Suppressor macrophage (primary cell): ENCODE data around the gene ADGRB3.

ENCODE experiments used
- DNase-seq, 4 experiments: peaks; one replicate each; pipeline ENCODE4 v3.0.0-alpha.2; 2020 to 2022

The ADGRB3 gene

DNA sequence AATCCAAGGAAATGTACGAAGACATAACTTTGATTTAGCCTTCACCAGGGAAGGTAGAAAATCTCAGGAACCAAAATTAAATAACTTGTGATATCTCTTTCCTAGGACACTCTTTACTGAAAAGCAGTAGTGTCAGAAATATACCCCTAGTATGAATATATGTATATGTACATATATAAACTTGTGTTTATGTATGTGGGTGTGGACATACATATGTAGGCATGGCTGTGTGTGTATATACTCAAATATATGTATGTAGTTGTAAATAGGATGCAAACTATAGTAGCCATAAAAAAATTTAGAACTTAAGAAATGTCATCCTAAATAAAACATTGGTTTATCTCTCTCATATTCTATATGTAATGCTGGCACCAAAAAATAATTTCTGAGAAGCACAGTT, 500.8 kb downstream of the ADGRB3 start:
- DNase-seq, result no peak

DNA sequence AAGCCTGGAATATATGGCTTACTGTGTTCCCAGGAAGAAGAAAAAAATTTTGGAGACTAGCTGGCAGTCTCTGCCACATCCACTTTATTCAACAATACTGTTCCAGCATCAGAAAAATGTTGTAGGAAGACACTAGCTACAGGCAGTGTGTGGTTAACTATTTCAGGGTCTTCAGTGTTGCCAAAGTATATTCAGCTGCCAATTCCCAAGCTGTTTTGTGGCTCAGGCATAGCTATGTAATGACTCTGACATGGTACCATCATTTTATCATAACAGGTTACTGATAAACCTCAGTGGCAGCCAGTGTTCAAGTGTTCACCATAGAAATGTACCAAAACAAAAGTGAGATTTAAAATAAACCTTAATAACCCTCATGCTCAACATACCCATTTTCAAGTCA, 503.1 kb downstream of the ADGRB3 start:
- DNase-seq, result no peak

DNA sequence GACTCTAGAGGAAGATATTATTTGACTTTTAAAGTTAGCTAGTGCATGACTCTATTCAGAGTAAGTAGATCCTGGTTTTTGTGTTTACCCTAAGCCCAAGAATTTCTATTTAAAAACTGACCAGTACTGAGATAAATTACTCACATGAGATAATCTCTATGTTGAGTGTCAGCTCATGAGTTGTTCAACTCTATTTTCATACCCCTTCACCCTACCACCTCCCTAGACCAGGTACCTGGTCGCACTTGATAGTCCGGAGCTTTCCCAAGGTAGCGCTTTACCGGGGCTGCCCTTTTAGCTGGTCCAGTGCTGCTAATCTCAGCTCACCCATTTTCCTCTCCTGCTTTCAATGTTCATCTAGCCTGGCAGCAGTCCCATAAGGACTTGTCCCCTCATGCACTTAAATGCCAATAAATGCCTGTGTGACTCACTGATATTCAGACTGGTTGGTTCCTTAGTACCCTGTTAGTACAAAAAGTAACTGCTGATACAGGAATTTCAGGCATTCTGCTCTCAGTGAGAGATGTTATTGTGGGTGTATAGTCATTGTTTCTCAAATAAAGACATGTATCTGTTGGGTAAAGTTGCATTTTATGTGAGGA, 503.9 kb downstream of the ADGRB3 start:
- no peak for DNase-seq

DNA sequence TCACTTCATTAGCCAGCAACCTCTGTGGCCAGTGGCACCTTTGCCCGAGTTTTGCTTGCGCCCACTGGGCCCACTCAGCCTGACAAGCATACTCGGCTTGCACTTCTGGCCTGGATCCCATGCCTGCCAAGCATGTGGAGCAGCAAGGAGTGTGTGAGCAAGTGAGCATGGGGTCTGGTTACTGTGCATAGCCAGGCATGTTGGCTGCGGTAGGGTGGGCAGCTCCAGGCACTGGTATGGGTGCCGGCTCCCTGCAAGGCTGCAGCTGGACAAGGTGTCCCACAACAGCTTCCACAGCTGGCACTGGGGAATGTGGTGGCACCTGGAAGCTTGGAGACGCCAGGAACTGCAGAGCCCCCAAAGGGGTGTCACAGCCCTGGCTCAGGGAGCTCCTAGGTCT, 510.0 kb downstream of the ADGRB3 start:
- no peak for DNase-seq

DNA sequence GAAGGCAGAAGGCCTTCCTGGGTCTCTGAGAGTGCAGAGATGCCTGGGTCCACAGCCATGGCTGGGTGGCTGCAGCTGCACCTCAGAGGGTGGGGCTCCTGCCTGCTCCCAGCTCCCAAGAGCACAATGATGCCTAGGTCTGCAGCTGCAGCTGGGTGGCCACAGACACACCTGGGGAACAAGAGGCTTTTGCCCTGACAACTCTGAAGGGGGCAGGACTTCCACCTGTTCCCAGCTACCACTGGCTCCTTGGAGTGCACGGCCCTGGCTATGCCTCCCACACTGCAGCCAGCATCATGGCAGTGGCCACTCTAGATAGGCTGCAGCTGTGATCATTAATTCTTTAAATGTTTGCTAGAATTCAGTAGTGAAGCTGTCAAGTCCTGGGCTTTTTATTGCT, 511.3 kb downstream of the ADGRB3 start:
- DNase-seq, result no peak

DNA sequence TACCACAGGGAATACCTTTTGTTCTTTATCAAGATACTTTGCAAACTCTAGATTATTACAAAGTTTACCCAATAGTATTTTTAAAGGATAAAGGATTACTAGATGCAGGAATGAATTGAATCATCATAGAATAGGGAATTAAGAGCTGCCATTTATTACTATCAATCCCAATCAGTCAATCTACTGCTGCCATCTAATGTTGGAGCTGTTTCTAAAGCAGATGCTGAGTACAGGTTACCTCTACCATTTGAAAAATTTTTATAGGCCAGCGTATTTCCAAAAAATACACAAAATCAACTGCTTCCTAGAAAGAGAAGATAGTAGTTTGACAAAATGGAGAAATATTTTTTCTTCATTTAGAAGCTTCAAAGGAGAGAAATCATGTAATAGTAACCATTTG, 520.4 kb downstream of the ADGRB3 start:
- no peak for DNase-seq

DNA sequence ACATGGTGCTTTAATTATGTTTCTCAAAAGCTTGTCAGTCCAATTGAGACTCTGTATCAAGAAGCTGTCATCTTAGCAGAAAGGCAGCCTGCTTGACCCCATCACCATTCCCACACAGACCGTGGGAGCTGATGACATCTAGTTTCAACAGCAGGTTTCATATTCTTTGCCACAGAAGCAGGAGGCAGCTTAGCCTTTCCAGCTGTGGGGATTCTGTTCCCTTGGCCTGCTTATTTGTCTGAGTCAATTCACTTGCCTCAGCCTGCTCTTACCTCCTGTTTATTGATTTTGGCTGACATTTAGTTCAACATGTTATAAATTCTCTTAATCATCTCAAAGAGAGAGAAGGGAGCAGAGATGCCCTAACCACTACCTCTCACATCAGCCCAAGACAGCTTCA, 527.7 kb downstream of the ADGRB3 start:
- DNase-seq, result no peak

DNA sequence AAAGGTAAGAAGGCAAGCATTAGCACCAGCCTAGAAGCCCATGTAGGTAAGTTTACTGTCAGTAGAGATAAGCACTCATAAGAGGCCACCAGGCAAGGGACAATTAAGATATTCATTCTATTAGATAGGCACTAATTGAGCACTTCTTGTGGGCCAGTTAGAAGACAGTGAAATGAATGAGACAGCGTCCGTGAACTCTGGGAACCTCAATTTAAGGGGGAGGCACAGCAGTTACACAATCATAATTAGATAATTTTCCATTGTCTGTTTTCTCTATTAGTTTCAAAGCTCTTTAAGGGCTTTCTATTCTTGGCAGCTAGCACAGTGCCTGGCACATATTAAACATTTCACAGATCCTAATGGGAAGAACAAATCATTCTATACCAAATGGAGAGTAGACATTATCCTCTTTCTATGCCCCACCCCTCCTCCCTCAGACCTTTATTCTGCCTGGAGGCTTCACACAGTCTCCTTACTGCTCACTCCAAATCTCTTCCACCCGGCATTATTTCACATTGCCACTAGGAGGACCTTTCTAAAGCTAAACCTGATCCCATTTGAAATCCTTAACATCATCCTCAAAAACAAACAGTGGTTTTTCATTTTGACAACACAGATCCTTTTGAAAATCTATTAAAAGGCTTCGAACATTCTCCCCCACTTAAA, 529.6 kb downstream of the ADGRB3 start:
- no peak for DNase-seq

DNA sequence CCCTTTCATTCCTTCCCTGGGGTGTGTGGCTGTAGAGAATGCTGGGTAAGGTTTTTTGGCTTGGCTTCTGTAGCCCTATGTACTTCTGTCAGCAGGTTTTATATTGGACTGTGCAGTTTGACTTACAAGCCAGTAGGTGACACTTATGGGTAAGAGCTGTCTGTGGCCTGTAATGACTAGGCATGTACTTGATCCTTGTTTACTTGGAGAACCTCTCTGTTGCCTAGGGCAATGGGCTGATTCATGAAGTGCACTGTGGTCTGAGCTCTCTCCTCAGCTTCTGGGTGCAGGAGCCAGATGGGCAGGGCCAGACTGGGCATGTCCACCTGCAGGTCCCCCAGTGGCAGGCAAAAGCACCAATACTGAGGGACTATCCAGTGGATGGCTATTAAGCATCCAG, 544.6 kb downstream of the ADGRB3 start:
- no peak for DNase-seq

DNA sequence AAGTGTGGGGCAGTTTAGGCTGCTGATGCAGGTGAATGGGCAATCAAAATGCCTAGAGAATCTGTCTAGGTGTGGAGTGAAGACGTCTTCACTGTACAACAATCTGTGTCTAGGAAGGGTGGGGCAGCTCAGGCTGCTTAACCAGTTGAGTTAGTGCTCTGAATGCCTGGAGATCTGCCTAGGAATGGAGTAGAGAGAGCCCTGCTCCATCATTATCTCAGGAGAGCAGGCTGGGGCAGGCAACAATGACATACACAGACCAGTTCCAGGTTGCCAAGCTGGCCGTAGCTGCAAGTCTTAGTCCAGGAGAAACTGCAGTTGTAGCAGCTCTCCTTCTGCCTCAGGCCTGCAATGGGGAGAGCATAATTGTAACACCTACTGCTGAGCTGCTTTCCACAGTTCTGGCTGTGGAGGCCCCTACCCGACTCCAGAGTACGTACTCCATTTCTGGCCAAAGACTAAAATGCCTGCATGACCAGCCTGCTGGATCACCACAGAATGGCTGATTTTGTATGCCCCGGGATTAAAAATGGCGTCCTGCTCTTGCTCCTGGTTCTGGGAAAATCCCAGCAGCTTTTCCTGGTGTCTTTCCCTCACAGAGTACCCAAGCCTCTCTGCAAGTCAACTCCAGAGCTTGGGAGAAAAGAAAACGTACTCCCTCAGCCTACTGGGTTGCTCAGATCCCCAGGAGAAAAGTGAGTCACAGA, 545.4 kb downstream of the ADGRB3 start:
- DNase-seq, result no peak

DNA sequence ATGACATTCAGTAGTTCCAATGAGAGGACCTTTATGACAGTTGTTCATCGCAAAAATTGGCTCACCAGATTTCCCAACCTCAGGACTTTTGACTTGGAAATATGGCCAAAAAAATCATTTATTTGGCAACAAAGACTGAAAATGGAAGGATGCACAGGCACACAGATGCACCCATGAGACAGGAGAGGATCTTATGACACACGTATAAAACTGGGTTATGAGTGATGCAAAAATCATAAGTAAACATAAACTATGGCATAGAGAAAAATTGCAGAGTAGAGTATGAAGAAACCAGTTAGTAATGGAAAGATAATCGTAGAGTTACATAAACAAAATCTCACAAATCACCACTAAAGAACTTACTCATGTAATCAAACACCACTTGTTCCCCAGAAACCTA, 546.9 kb downstream of the ADGRB3 start:
- DNase-seq, result no peak

DNA sequence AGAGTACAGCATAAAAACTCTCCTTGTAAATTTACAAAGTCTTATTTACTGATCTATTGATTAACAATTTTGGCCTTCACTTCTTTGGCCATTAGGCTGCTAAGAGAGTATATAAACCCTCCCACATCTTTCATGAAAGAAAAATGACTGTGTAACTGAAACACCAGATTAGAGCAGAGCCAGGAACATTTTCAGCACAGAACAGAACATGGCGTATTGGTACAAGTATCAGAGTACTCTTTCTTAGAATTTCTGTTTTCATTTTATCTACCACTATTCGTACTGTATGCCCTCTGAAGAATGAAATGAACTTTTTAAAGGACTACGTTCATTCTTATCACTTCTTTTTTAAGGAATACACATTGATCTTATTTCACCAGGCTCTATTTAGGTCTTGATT, 550.2 kb downstream of the ADGRB3 start:
- no peak for DNase-seq

DNA sequence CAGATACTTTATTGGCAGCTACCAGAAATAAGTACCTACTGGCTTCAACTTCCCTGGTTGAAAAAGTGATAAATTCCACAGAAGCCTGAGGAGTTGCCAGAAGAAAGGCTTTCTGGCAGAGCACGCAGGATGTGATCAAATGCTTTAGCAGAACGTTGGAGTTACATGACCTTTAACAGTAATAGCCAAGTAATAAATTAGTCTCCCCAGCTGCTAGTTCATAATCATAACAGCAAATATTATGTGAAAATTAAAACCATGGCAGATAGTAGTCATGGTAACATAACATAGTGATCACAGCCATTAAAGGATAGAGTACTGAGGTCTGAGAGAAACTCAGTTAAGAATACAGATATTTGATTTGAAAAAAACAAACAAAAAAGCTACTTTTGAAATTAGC, 567.7 kb downstream of the ADGRB3 start:
- no peak for DNase-seq

DNA sequence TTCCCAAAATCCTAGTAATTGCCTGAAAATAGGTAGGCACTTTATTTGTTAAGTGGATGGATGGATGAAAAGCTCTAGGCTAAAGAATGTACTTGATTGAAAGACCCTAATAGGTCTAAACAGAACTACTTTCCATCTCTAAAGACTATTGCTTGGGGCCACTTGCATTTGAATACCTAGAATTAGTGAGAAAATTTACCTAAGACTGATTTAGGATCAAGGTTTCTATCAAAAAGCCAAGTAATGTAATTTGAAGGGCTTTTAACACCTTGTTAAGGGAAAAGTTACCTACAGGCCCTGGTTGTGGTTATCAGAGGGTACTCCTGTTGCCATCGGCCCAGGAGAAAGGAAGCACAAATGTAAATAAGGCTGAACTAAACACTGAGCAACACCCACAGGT, 581.0 kb downstream of the ADGRB3 start:
- DNase-seq, result no peak

DNA sequence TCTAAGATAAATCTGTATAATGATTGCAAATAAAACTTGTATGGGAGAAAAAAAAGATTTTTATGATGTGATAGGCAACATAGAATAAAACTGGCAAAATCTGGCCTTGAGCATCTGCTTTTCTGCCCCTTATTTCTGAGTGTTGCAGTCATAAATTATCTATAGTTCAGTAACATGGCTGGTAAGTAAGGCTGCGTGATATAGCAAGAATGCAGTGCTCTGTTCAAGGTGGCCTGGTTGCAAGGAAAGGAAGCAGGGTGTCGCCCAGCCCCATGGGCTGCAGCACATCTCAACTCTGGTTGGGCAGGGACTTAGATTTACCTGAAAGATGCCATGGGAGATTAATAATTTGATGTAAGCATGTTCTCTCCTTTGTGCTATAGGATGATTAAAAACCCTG, 582.3 kb downstream of the ADGRB3 start:
- DNase-seq, result no peak

DNA sequence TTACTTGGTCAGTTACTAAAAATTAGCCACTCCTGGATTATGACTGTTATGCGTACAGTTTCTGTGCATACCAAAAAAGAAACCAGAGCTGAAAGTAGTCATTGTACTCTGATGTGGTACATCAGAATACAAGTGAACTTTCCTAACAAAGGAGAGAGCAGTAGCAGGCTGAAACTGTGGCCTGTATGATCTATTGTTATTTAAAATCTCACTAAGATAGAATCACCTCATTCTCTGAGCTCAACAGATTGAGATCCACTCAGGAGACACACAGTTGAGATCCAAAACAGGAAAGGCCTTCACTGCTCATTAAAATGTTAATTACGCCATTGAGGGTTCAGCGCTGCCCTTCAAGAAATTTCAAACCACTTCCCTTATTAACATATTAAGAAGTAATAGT, 585.3 kb downstream of the ADGRB3 start:
- no peak for DNase-seq

DNA sequence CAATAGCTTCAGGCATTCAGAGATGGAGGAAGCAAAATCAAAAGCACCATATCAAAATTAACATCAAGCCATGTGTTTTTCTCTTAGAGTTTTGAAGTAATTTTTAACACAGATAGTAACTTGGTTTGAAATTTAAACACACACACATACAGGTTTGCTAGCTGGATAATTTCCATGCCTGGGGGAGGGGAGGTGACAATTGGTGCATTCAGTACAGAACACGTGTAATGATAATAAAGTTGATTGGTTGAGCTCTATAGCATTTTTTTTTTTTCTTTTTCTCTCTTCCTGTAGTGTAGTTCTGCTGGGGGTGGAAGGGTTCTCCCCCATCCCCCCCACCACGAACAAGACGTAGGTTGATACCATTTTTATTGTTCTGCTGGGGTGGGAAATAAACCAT, 596.9 kb downstream of the ADGRB3 start:
- no peak for DNase-seq

DNA sequence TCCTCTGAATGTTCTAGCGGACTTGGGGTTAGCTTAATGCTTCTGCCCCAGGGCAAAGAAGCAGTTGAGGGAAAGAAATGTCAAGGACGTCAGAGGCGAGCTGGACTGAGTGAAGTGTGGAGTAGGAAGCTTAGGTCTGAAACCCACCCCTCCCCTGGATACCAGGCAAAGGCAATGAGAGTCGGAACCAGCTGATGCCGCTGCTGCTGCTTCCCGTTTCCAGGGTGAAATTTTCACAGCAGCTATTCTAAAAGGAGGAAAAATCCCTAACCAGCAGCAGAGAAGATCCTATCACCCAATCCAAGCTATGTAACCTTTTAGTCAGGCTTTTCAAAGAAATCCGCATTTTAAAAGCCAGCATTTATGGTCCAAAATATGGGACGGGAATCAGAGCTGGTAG, 597.4 kb downstream of the ADGRB3 start:
- DNase-seq, result no peak

DNA sequence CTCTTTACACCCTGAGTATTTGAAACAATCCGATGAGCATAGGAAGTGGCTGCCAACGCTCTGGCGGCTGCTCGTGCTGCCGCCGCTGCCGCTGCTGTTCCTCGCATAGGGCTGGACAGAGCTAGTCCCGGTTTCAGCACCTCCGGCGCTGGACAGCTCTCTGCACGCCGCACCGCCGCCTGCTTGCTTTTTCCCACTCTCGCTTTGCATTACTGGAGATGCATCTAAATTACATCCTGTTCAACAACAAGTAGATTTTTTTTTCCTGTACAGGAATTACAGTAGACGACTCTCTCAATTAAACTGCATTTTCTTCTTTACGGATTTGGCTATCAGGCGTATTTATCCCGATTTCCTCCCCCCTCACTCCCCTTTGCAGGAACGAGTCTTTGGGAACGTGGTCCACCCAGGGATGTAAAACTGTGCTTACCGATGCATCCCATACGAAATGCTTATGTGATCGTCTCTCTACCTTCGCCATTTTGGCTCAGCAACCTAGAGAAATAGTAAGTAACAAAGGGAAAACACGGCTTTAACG, 597.9 kb downstream of the ADGRB3 start:
- DNase-seq, result peak; percentile 46 to 81 (median 62)

DNA sequence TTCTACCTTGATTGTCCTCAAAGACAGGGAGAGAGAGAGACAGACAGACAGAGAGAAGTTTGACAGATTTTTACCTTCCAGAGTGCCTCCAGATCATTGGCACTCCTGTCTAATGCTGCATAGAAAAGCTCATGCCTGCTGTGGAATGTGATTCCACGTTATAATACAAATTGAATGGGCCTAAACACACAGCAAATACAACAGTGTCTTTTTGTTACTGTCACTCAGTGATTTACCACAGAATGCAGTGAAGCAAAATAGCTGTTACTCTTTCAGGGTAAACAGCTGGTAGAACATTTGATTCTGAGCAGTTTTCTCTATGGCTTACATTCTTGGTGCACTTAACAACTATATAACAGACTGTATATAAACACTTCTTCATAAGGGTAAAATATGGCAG, 603.0 kb downstream of the ADGRB3 start:
- DNase-seq, result no peak

DNA sequence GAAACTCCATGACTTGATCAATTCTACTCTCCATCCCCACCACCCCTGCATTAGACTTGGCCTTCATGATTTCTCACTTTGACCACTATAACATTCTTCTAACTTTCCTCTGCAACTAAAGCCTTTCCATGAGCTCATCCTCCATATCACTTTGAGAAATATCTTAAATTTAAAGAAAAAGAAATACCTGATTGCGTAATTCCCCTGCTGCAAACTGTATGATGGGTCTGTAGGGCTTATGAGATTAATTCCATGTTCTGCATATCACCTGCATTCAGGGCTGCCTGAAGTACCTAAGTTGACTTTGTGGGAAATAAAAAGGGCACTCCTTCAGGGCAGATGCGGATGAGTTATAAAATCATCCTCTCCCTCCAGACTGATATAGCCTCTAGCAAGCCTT, 611.9 kb downstream of the ADGRB3 start:
- DNase-seq, result no peak

DNA sequence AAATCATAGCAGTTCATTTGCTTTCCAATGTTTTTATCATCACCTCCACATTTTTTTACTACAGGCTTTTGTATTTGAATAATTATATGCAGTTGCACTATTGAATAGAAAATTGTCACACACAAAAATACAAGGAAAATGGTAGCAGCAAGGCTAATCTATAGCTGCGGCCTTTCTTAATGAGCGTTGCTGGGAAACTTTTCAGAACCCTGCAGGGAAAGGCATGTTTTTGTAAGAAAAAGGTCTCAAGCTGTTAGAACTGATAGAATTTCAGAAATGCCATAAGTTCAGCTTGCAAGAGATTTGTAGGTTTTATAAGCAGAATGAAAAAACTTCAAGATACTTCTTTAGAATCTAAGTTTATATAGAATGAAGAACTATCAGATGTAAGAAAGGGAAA, 625.9 kb downstream of the ADGRB3 start:
- no peak for DNase-seq

DNA sequence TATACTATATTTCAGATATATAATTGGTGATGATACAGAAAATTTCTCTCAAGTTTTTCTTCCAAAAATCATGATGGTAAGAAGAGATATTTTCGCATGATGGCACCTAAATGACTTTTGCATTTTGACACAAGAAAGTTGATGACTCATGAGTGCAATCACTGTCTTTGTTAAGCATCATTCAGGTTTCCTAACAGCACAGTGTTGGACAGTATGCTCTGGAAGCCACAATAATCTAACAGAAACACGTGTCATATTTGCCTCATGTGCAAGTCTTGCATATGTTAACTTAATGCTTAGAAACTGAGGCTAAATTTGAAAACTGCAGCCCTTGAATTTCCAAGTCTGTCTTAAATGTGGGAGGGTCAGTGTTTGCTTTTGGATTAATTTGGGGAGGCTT, 628.2 kb downstream of the ADGRB3 start:
- DNase-seq, result no peak

DNA sequence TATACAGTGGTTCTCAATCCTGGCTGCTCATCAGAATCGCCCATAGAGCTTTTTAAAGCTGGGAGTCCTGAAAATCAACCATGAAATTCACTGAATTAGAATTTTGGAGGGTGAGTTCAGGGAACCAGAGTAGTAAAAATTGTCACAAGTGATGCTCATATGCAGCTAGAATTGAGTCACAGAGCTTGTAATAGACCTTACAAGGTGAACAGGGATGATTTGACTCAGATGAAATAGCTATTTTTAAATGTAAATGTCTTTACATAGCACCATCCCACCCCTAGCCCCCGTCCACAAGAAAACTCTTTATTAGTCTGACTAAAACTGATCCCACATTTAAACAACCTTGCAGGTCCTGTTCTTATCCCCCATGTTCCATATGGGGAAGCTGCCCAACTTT, 630.0 kb downstream of the ADGRB3 start:
- DNase-seq, result no peak
